ENCODE results near the gene HBQ1. TPM values are rescaled to one million over a fixed set of nuclear protein-coding genes. Genes with fewer than 3 reads are reported as not detected.
"Not testable (repeated sequence)": the region's sequence is repeated elsewhere in the genome, so short reads cannot be mapped to it uniquely, and the experiment has no call there.

HBQ1 gene
- total RNA-seq, 1 donor from 2014 or later, result 0.60 TPM

- H3K36me3 Mint-ChIP-seq (ENCODE audit: insufficient read depth), result no peaks in the 10 kb centered on the region
- H3K27ac Mint-ChIP-seq, result peak overlapping the region; percentile 9
- H3K9me3 Mint-ChIP-seq (ENCODE audit: low read depth), result no peaks in the 10 kb centered on the region
- peaks cover 64% of the 10 kb centered on the region for H3K27me3 Mint-ChIP-seq
- TF ChIP-seq CTCF (IDR thresholded peaks at IDR 0.05; ENCODE audit: unreplicated experiment), result no peak
- peaks cover 3% of the 10 kb centered on the region for H3K4me1 Mint-ChIP-seq (ENCODE audit: low read depth)
- DNase-seq (ENCODE audit: low spot score, unreplicated experiment), result no peak
- H3K4me3 Mint-ChIP-seq (ENCODE audit: low read depth), result peak overlapping the region; percentile 50
Observed at GRCh38 chr16:154217-155030, 25.8 kb upstream of the HBQ1 start.

- Mint-ChIP-seq H3K9me3 (ENCODE audit: low read depth) (no peaks in the 10 kb centered on the region), H3K27me3 (peaks cover 62% of the 10 kb centered on the region), H3K4me1 (ENCODE audit: low read depth) (peaks cover 3% of the 10 kb centered on the region), H3K4me3 (ENCODE audit: low read depth) (peak overlapping the region; percentile 41), H3K36me3 (ENCODE audit: insufficient read depth) (no peaks in the 10 kb centered on the region), H3K27ac (no peak overlapping the region)
- no peak for DNase-seq (ENCODE audit: low spot score, unreplicated experiment)
- TF ChIP-seq CTCF (IDR thresholded peaks at IDR 0.05; ENCODE audit: unreplicated experiment), result no peak
Observed at GRCh38 chr16:155031-155398, 25.2 kb upstream of the HBQ1 start.

GRCh38 chr16:159136-159849, 21.0 kb upstream of the HBQ1 start:
- Mint-ChIP-seq H3K9me3 (ENCODE audit: low read depth) (no peaks in the 10 kb centered on the region), H3K4me3 (ENCODE audit: low read depth) (no peak overlapping the region), H3K4me1 (ENCODE audit: low read depth) (peaks cover 3% of the 10 kb centered on the region), H3K27me3 (peaks cover 57% of the 10 kb centered on the region), H3K36me3 (ENCODE audit: insufficient read depth) (no peaks in the 10 kb centered on the region), H3K27ac (no peak overlapping the region)
- DNase-seq (ENCODE audit: low spot score, unreplicated experiment), result no peak
- no peak for TF ChIP-seq CTCF (IDR thresholded peaks at IDR 0.05; ENCODE audit: unreplicated experiment)

GRCh38 chr16:160242-160641, 20.0 kb upstream of the HBQ1 start:
- not testable (repeated sequence) for H3K27ac Mint-ChIP-seq; H3K4me1 Mint-ChIP-seq (ENCODE audit: low read depth)
- peaks cover 52% of the 10 kb centered on the region for H3K27me3 Mint-ChIP-seq

GRCh38 chr16:160691-161190, 19.5 kb upstream of the HBQ1 start:
- no peak for DNase-seq (ENCODE audit: low spot score, unreplicated experiment)
- Mint-ChIP-seq H3K4me1 (ENCODE audit: low read depth) (no peaks in the 10 kb centered on the region), H3K4me3 (ENCODE audit: low read depth) (no peak overlapping the region), H3K9me3 (ENCODE audit: low read depth) (no peaks in the 10 kb centered on the region), H3K27ac (no peak overlapping the region), H3K27me3 (peaks cover 53% of the 10 kb centered on the region), H3K36me3 (ENCODE audit: insufficient read depth) (no peaks in the 10 kb centered on the region)
- no peak for TF ChIP-seq CTCF (IDR thresholded peaks at IDR 0.05; ENCODE audit: unreplicated experiment)

More at GRCh38 chr16:160242-160641, 20.0 kb upstream of the HBQ1 start:
- not testable (repeated sequence) for H3K4me3 Mint-ChIP-seq (ENCODE audit: low read depth); DNase-seq (ENCODE audit: low spot score, unreplicated experiment); H3K36me3 Mint-ChIP-seq (ENCODE audit: insufficient read depth); H3K9me3 Mint-ChIP-seq (ENCODE audit: low read depth)

All from progenitor cell of endocrine pancreas (in vitro differentiated cells).